PC-9 (cell line): ENCODE measurements around the gene SPATA31E1. TPM values are rescaled to one million over a fixed set of nuclear protein-coding genes. Genes with fewer than 3 reads are reported as not detected.

ENCODE experiments used
- BruUV-seq: library from RNA; stranded (reverse); fragments of 400-500 nt; replicated peaks from 2 replicates; lab custom pipeline; 2021; lab: Mats Ljungman, UMichigan
- CTCF ChIA-PET: fragments of 300-600 bp; sonication (Branson Sonifier 250); formaldehyde crosslinking; loops from one replicate; lab custom pipeline; 2022; ENCODE audit warnings: antibody characterized with exemption; lab: Charles Lee
- POLR2A ChIA-PET: fragments of 300-600 bp; sonication (Branson Sonifier 250); formaldehyde crosslinking; loops from one replicate; lab custom pipeline; 2022; ENCODE audit warnings: antibody characterized with exemption; ENCODE audit not compliant: unreplicated experiment; lab: Charles Lee
- DNase-seq, 2 experiments: peaks; one replicate each; pipeline versions ENCODE4 v3.0.0 to v3.0.0-alpha.2; 2015 to 2022; ENCODE audit warnings: mixed read lengths in 1 of 2
- H2AFZ ChIP-seq: fragments of 200-600 bp; sonication (generic); 2 replicates; pipeline ENCODE4 v1.8.1; 2017; ENCODE audit warnings: antibody characterized with exemption
- H3F3A ChIP-seq: fragments of 200-600 bp; sonication (generic); 2 replicates; pipeline ENCODE4 v1.8.1; 2017; ENCODE audit warnings: antibody characterized with exemption, mild to moderate bottlenecking, low read depth; ENCODE audit not compliant: insufficient read depth
- H3K27ac ChIP-seq: fragments of 200-600 bp; sonication (generic); 2 replicates; pipeline ENCODE4 v1.6.1; 2016; ENCODE audit warnings: mixed run types
- H3K27me3 ChIP-seq: fragments of 200-600 bp; sonication (generic); 2 replicates; pipeline ENCODE4 v1.6.1; 2016; ENCODE audit warnings: low read depth, mixed run types; ENCODE audit not compliant: insufficient read depth
- H3K36me3 ChIP-seq: fragments of 200-600 bp; sonication (generic); 2 replicates; pipeline ENCODE4 v1.6.1; 2016; ENCODE audit warnings: low read depth, mixed run types
- H3K4me1 ChIP-seq: fragments of 200-600 bp; sonication (generic); replicated peaks from 2 replicates; pipeline ENCODE4 v1.6.1; 2016; ENCODE audit warnings: mixed run types; ENCODE audit not compliant: insufficient read depth
- H3K4me2 ChIP-seq: fragments of 200-600 bp; sonication (generic); 2 replicates; pipeline ENCODE4 v1.6.1; 2017; ENCODE audit warnings: mixed run types
- H3K4me3 ChIP-seq: fragments of 200-600 bp; sonication (generic); 2 replicates; pipeline ENCODE4 v1.6.1; 2016; ENCODE audit warnings: mixed run types
- H3K79me2 ChIP-seq: fragments of 200-600 bp; sonication (generic); 2 replicates; pipeline ENCODE4 v1.6.1; 2017; ENCODE audit warnings: low read depth, mixed run types
- H3K9me2 ChIP-seq: fragments of 200-600 bp; sonication (generic); 2 replicates; pipeline ENCODE4 v1.8.1; 2017; ENCODE audit warnings: mild to moderate bottlenecking; ENCODE audit not compliant: insufficient read depth
- H3K9me3 ChIP-seq: fragments of 200-600 bp; sonication (generic); 2 replicates; pipeline ENCODE4 v1.8.1; 2016; ENCODE audit warnings: low read depth; ENCODE audit not compliant: insufficient read depth
- H4K20me1 ChIP-seq: fragments of 200-600 bp; sonication (generic); 2 replicates; pipeline ENCODE4 v1.8.1; 2017; ENCODE audit not compliant: insufficient read depth
- CTCF ChIP-seq: fragments of 200-600 bp; sonication (generic); conservative IDR thresholded peaks from 2 replicates; pipeline ENCODE4 v1.6.1; 2017; ENCODE audit warnings: mixed run types, antibody characterized with exemption, mild to moderate bottlenecking, moderate library complexity
- EZH2 ChIP-seq: fragments of 200-600 bp; sonication (generic); IDR thresholded peaks from 2 replicates; pipeline ENCODE4 v1.8.0; 2017; ENCODE audit warnings: antibody characterized with exemption, low read depth
- intact Hi-C: fragments of 100-400 bp; cut with micrococcal nuclease; formaldehyde crosslinking; loops from one replicate; pipeline ENCODE4 v1.10.0; 2022; ENCODE audit not compliant: unreplicated experiment
- total RNA-seq: library from RNA; stranded (reverse); gene quantifications from 2 replicates; pipeline ENCODE4 v1.2.3, GENCODE V29; 2021

SPATA31E1 gene
- total RNA-seq, 1 experiment from 2014 or later, result not detected

- no TSS peak for BruUV-seq
- Histone ChIP-seq H3K4me1 (peaks cover 6% of the 10 kb centered on the region), H2AFZ (no peak overlapping the region), H3K27me3 (no peaks in the 10 kb centered on the region), H4K20me1 (no peaks in the 10 kb centered on the region), H3K27ac (no peak overlapping the region), H3K4me2 (no peak overlapping the region), H3K36me3 (no peaks in the 10 kb centered on the region), H3K4me3 (no peak overlapping the region), H3K79me2 (no peaks in the 10 kb centered on the region), H3F3A (no peaks in the 10 kb centered on the region), H3K9me3 (peaks cover 2% of the 10 kb centered on the region; the same call in 1 of the 2 replicates), H3K9me2 (no peaks in the 10 kb centered on the region)
- POLR2A ChIA-PET, result no interaction called here
- CTCF ChIA-PET, result no interaction called here
- no peak for DNase-seq
- intact Hi-C loops, result no loop called here
- TF ChIP-seq CTCF (peak; percentile 29; the same call in 1 of the 2 replicates), EZH2 (no peak)
Measured at GRCh38 chr9:87883990-87884389, 1.3 kb downstream of the SPATA31E1 start.

GRCh38 chr9:87884578-87885459 lies 2.1 kb downstream of the SPATA31E1 start:
- H4K20me1 ChIP-seq, result no peaks in the 10 kb centered on the region
- no peaks in the 10 kb centered on the region for H3K79me2 ChIP-seq
- no peak for DNase-seq
- no peak overlapping the region for H3K27ac ChIP-seq
- no peaks in the 10 kb centered on the region for H3K4me1 ChIP-seq
- H3K36me3 ChIP-seq, result no peaks in the 10 kb centered on the region
- H3K9me3 ChIP-seq, result no peaks in the 10 kb centered on the region
- CTCF ChIA-PET, result no interaction called here
- intact Hi-C loops, result loop anchor here (5.0 kb wide), 1 partner anchor 68 kb away; no protein-coding TSS in a partner anchor
- no TSS peak for BruUV-seq
- H3K4me3 ChIP-seq, result no peak overlapping the region
- H3F3A ChIP-seq, result no peaks in the 10 kb centered on the region
- H3K9me2 ChIP-seq, result no peaks in the 10 kb centered on the region
- H3K27me3 ChIP-seq, result no peaks in the 10 kb centered on the region
- TF ChIP-seq CTCF (no peak), EZH2 (no peak)
- H2AFZ ChIP-seq, result no peak overlapping the region
- no peak overlapping the region for H3K4me2 ChIP-seq
- POLR2A ChIA-PET, result no interaction called here

- no peaks in the 10 kb centered on the region for H3F3A ChIP-seq
- no peak overlapping the region for H3K27ac ChIP-seq
- H3K9me2 ChIP-seq, result no peaks in the 10 kb centered on the region
- H3K36me3 ChIP-seq, result no peaks in the 10 kb centered on the region
- no peak for DNase-seq
- no peaks in the 10 kb centered on the region for H3K4me1 ChIP-seq
- CTCF ChIA-PET, result no interaction called here
- TF ChIP-seq CTCF (no peak), EZH2 (no peak)
- no peaks in the 10 kb centered on the region for H3K9me3 ChIP-seq
- intact Hi-C loops, result loop anchor here (5.0 kb wide), 1 partner anchor 68 kb away; no protein-coding TSS in a partner anchor
- H3K4me2 ChIP-seq, result no peak overlapping the region
- no peaks in the 10 kb centered on the region for H3K79me2 ChIP-seq
- no peak overlapping the region for H2AFZ ChIP-seq
- no peaks in the 10 kb centered on the region for H3K27me3 ChIP-seq
- H3K4me3 ChIP-seq, result no peak overlapping the region
- BruUV-seq, result no TSS peak
- no peaks in the 10 kb centered on the region for H4K20me1 ChIP-seq
- POLR2A ChIA-PET, result no interaction called here
Measured at GRCh38 chr9:87885484-87886189, 3.0 kb downstream of the SPATA31E1 start.
